ENCODE results near the gene STXBP6. TPM values are rescaled to one million over a fixed set of nuclear protein-coding genes. Genes with fewer than 3 reads are reported as not detected.

Gene STXBP6
- total and polyA plus RNA-seq, 2 donors (not counting 3 experiments of a cell fraction or from before 2014, with no cell fraction given), result 0.06 TPM; not detected in 1

DNA sequence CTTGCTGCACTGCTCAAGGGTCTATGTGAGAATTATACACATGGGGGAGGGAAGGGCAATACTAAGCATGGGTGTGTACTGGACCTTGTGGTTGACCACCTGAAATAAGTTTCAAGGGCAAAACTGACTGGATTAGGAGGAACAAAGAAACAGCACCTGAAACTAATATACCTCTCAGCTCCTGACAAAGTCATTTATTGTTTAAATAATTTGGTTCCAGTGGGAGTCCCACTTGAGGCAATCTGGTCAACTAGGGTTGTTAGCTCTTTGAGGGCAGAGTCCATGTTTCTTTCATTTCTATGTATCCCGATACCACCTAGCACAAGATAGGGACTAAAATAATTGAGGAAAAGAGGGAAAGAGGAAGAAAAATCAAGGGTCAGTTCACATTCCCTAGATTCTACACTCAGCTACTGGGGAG lies 45.5 kb downstream of the STXBP6 start:
- no peaks in the 10 kb centered on the region for H3K36me3 ChIP-seq (ENCODE audit: control insufficient read depth in 2 of 2, extremely low read depth in 1 of 2, insufficient read depth in 2 of 2, low read length in 2 of 2)
- no peaks in the 10 kb centered on the region for H4K20me1 ChIP-seq (replicated peaks; ENCODE audit: control insufficient read depth, extremely low read depth, insufficient read depth, low read length)
- ChIA-PET POLR2A (no interaction called here), CTCF (no interaction called here)
- H2AFZ ChIP-seq (ENCODE audit: low read depth, low read length), result no peak overlapping the region
- no peaks in the 10 kb centered on the region for H3K9me1 ChIP-seq (replicated peaks; ENCODE audit: control insufficient read depth, extremely low read depth, insufficient read depth, low read length)
- H3K79me2 ChIP-seq (ENCODE audit: control insufficient read depth, insufficient read depth, low read length), result no peaks in the 10 kb centered on the region
- DNase-seq (ENCODE audit: low read depth, low spot score) (no peak), FAIRE-seq (no peak)
- no peak for TF ChIP-seq POLR2A (IDR thresholded peaks at IDR 0.05; ENCODE audit: low read depth, low read length)
- TF ChIP-seq, protein P1, sequence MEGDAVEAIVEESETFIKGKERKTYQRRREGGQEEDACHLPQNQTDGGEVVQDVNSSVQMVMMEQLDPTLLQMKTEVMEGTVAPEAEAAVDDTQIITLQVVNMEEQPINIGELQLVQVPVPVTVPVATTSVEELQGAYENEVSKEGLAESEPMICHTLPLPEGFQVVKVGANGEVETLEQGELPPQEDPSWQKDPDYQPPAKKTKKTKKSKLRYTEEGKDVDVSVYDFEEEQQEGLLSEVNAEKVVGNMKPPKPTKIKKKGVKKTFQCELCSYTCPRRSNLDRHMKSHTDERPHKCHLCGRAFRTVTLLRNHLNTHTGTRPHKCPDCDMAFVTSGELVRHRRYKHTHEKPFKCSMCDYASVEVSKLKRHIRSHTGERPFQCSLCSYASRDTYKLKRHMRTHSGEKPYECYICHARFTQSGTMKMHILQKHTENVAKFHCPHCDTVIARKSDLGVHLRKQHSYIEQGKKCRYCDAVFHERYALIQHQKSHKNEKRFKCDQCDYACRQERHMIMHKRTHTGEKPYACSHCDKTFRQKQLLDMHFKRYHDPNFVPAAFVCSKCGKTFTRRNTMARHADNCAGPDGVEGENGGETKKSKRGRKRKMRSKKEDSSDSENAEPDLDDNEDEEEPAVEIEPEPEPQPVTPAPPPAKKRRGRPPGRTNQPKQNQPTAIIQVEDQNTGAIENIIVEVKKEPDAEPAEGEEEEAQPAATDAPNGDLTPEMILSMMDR (IDR thresholded peaks at IDR 0.05; ENCODE audit: extremely low read depth in 1 of 2, insufficient read depth in 1 of 2, low read depth in 1 of 2, low read length in 2 of 2), result no peak
- TF ChIP-seq GATA2 (IDR thresholded peaks at IDR 0.05; ENCODE audit: insufficient read depth, insufficient read length, low read depth, low read length), result no peak
- no peak for TF ChIP-seq MYC (IDR thresholded peaks at IDR 0.05; ENCODE audit: low read depth, low read length)
- no peak for TF ChIP-seq JUN (IDR thresholded peaks at IDR 0.05; ENCODE audit: borderline replicate concordance, insufficient read depth, insufficient read length, low read depth)
- TF ChIP-seq FOS (IDR thresholded peaks at IDR 0.05; ENCODE audit: borderline replicate concordance, insufficient read depth, low read length), result no peak
- TF ChIP-seq, protein P2, sequence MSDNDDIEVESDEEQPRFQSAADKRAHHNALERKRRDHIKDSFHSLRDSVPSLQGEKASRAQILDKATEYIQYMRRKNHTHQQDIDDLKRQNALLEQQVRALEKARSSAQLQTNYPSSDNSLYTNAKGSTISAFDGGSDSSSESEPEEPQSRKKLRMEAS (IDR thresholded peaks at IDR 0.05; ENCODE audit: insufficient read depth, insufficient read length), result no peak
- TF ChIP-seq EZH2 (IDR thresholded peaks at IDR 0.05; ENCODE audit: borderline replicate concordance, low read depth, low read length, severe bottlenecking), result no peak
- TF ChIP-seq POLR2AphosphoS5 (IDR thresholded peaks at IDR 0.05; ENCODE audit: insufficient read depth, low read depth, low read length), result no peak
- no peaks in the 10 kb centered on the region for H3K27me3 ChIP-seq (ENCODE audit: control insufficient read depth in 2 of 2, insufficient read depth in 2 of 2, low read length in 2 of 2)
- H3K27ac ChIP-seq (ENCODE audit: insufficient read depth, low read depth, low read length), result no peak overlapping the region
- intact Hi-C loops (cut with micrococcal nuclease) (no loop called here), dilution Hi-C loops (cut with MboI; ENCODE audit: extremely low pct_ligation_motif_present, low sequenced_read_pairs) (no loop called here)
- H3K9ac ChIP-seq (replicated peaks; ENCODE audit: extremely low read depth, insufficient read depth, low read length), result no peak overlapping the region
- H3K9me3 ChIP-seq (replicated peaks; ENCODE audit: control insufficient read depth, insufficient read depth, low read length), result no peaks in the 10 kb centered on the region
- H3K4me1 ChIP-seq (ENCODE audit: control insufficient read depth, extremely low read depth, insufficient read depth, low read length), result peaks cover 12% of the 10 kb centered on the region
- no peak overlapping the region for H3K4me2 ChIP-seq (ENCODE audit: insufficient read depth, low read length)
- no peak overlapping the region for H3K4me3 ChIP-seq (replicated peaks in 1 of 3; ENCODE audit: insufficient read depth in 1 of 3, low read depth in 1 of 3, low read length in 3 of 3)
- no TSS peak for BruUV-seq (replicated peaks)

Data from endothelial cell of umbilical vein (primary cell).